HepG2 (cell line): ENCODE data around the gene FBXO24. TPM values are rescaled to one million over a fixed set of nuclear protein-coding genes. Genes with fewer than 3 reads are reported as not detected.

Experiments used
- GFI1 ChIP-seq: sonication (generic); formaldehyde crosslinking; IDR thresholded peaks from 2 replicates; pipeline ENCODE4 v1.5.0; 2020; ENCODE audit warnings: missing genetic modification reagents, mild to moderate bottlenecking, borderline replicate concordance
- GTF2F1 ChIP-seq: fragments of 150-350 bp; IDR thresholded peaks from 2 replicates; pipeline ENCODE4 v1.6.1; 2014; ENCODE audit warnings: low read length
- HOXA3 ChIP-seq: sonication (generic); formaldehyde crosslinking; IDR thresholded peaks from 2 replicates; pipeline ENCODE4 v1.5.0; 2020; ENCODE audit warnings: missing genetic modification reagents
- ISL2 ChIP-seq: sonication (generic); formaldehyde crosslinking; IDR thresholded peaks from 2 replicates; pipeline ENCODE4 v1.5.0; 2020; ENCODE audit warnings: missing genetic modification reagents
- KAT8 ChIP-seq: IDR thresholded peaks from 2 replicates; pipeline ENCODE4 v1.6.1; 2016; ENCODE audit warnings: missing genetic modification reagents, missing compliant biosample characterization
- KLF9 ChIP-seq: IDR thresholded peaks from 2 replicates; pipeline ENCODE4 v1.6.1; 2016; ENCODE audit warnings: low read depth
- MXD1 ChIP-seq: sonication (generic); formaldehyde crosslinking; IDR thresholded peaks from 2 replicates; pipeline ENCODE4 v1.4.0; 2020; ENCODE audit warnings: mild to moderate bottlenecking, missing genetic modification reagents
- NR2C2 ChIP-seq: sonication (generic); formaldehyde crosslinking; IDR thresholded peaks from 2 replicates; pipeline ENCODE4 v1.4.0; 2020; ENCODE audit warnings: missing genetic modification reagents, mild to moderate bottlenecking, moderate library complexity, borderline replicate concordance
- POLR2AphosphoS2 ChIP-seq: IDR thresholded peaks from 2 replicates; pipeline ENCODE4 v1.6.1; 2011; ENCODE audit warnings: low read depth, low read length, improper control_type of control experiment
- SOX13 ChIP-seq, 3 experiments: fragments of 450-650 bp in 1 of 3; sonication (generic) in 1 of 3; formaldehyde crosslinking in 1 of 3; IDR thresholded peaks in 2 of 3; conservative IDR thresholded peaks in 1 of 3; 2 replicates each; pipeline versions ENCODE4 v1.5.0 to v1.6.1; 2016 to 2020; ENCODE audit warnings: antibody characterized with exemption in 1 of 3, mild to moderate bottlenecking in 1 of 3, missing compliant biosample characterization in 1 of 3, missing genetic modification reagents in 1 of 3, moderate library complexity in 1 of 3
- SPEN ChIP-seq: sonication (generic); formaldehyde crosslinking; IDR thresholded peaks from 2 replicates; pipeline ENCODE4 v1.5.1; 2020; ENCODE audit warnings: low read depth, mild to moderate bottlenecking, missing genetic modification reagents
- TMF1 ChIP-seq: sonication (generic); formaldehyde crosslinking; IDR thresholded peaks from 2 replicates; pipeline ENCODE4 v1.8.1; 2022; ENCODE audit warnings: low read depth, missing genetic modification reagents
- ZBTB33 ChIP-seq: sonication (generic); formaldehyde crosslinking; IDR thresholded peaks from 2 replicates; pipeline ENCODE4 v1.4.0; 2020; ENCODE audit warnings: missing genetic modification reagents
- ZFP36 ChIP-seq: fragments of 150-350 bp; IDR thresholded peaks from 2 replicates; pipeline ENCODE4 v1.6.1; 2018; ENCODE audit warnings: borderline replicate concordance, low read length, low read depth; ENCODE audit not compliant: partially characterized antibody
- ZNF274 ChIP-seq: sonication (generic); formaldehyde crosslinking; IDR thresholded peaks from 2 replicates; pipeline ENCODE4 v1.5.1; 2020; ENCODE audit warnings: mild to moderate bottlenecking, missing genetic modification reagents
- ZNF496 ChIP-seq: sonication (generic); formaldehyde crosslinking; IDR thresholded peaks from 2 replicates; pipeline ENCODE4 v1.8.1; 2023; ENCODE audit warnings: mild to moderate bottlenecking, moderate library complexity, missing genetic modification reagents; ENCODE audit not compliant: insufficient replicate concordance
- ZNF512B ChIP-seq: sonication (generic); formaldehyde crosslinking; IDR thresholded peaks from 2 replicates; pipeline ENCODE4 v1.5.1; 2020; ENCODE audit warnings: missing genetic modification reagents, mild to moderate bottlenecking, borderline replicate concordance
- ZNF607 ChIP-seq: sonication (generic); formaldehyde crosslinking; IDR thresholded peaks from 2 replicates; pipeline ENCODE4 v1.5.1; 2020; ENCODE audit warnings: missing genetic modification reagents, mild to moderate bottlenecking, borderline replicate concordance
- ZNF691 ChIP-seq: sonication (generic); formaldehyde crosslinking; IDR thresholded peaks from 2 replicates; pipeline ENCODE4 v1.4.0; 2020; ENCODE audit warnings: missing genetic modification reagents, low read depth, mild to moderate bottlenecking, borderline replicate concordance
- ZNF746 ChIP-seq: sonication (generic); formaldehyde crosslinking; IDR thresholded peaks from 2 replicates; pipeline ENCODE4 v1.8.0; 2022; ENCODE audit warnings: mild to moderate bottlenecking, missing genetic modification reagents
- ZNF747 ChIP-seq: sonication (generic); formaldehyde crosslinking; IDR thresholded peaks from 2 replicates; pipeline ENCODE4 v1.8.1; 2023; ENCODE audit warnings: missing genetic modification reagents, mild to moderate bottlenecking, borderline replicate concordance
- ZSCAN20 ChIP-seq: sonication (generic); formaldehyde crosslinking; IDR thresholded peaks from 2 replicates; pipeline ENCODE4 v1.4.0; 2020; ENCODE audit warnings: missing genetic modification reagents, mild to moderate bottlenecking, borderline replicate concordance
- polyA plus RNA-seq, 8 experiments: library from polyadenylated mRNA; depleted of rRNA in 3 of 8; stranded (reverse) in 7 of 8; unstranded in 1 of 8; fragments of >200 nt; fragmentation: Illumina TruSeq in 4 of 8; extraction: Trizol in 4 of 8; gene quantifications; 2 replicates each; pipeline versions ENCODE4 v1.2.1 to v1.2.3, GENCODE V29; 2011 to 2016; ENCODE audit warnings: low read depth in 4 of 8, missing spikeins in 1 of 8, mixed read lengths in 1 of 8; ENCODE audit not compliant: insufficient read depth in 1 of 8
- total RNA-seq, 5 experiments: library from RNA; depleted of rRNA; stranded (reverse); fragments of >200 nt; fragmentation: Illumina TruSeq; extraction: Trizol; gene quantifications; 2 replicates each; pipeline ENCODE4 v1.2.3, GENCODE V29; 2016; ENCODE audit warnings: low read depth in 1 of 5

Gene FBXO24
- total and polyA plus RNA-seq, 2 of the 13 experiments (the other 11 are each of a cell fraction or from before 2014, with no cell fraction given) = 0.20 to 0.55 TPM

GRCh38 chr7:100585511-100586265 lies 440 bp upstream of the FBXO24 start, which contains the start of gene LRCH4 (continued):
- TF ChIP-seq ZNF512B (CRISPR knock-in tag) = no peak
- TF ChIP-seq KAT8 (CRISPR knock-in tag) = peak; percentile 86
- TF ChIP-seq ZNF691 = 0 out of 2 replicates have a peak, but pooled peaks have one; percentile 22
- TF ChIP-seq ZNF747 = peak; percentile 49; the same call in 1 of the 2 replicates
- TF ChIP-seq ZNF496 (CRISPR knock-in tag) = no peak
- no peak for TF ChIP-seq GTF2F1
- TF ChIP-seq KLF9 (CRISPR knock-in tag) = no peak
- peak; percentile 83; the same call in 1 of the 2 replicates for TF ChIP-seq ZNF607
- TF ChIP-seq GFI1 (CRISPR knock-in tag) = peak; percentile 37; the same call in 1 of the 2 replicates
- peak; percentile 94 for TF ChIP-seq ZNF274 (CRISPR knock-in tag)
- peak; percentile 89 for TF ChIP-seq SPEN (CRISPR knock-in tag)
- no peak for TF ChIP-seq ZFP36
- TF ChIP-seq ISL2 (CRISPR knock-in tag) = peak; percentile 80
- peak; percentile 55; the same call in 1 of the 2 replicates for TF ChIP-seq TMF1 (CRISPR knock-in tag)
- TF ChIP-seq MXD1 (CRISPR knock-in tag) = peak; percentile 74
- TF ChIP-seq POLR2AphosphoS2 = 0 out of 2 replicates have a peak, but pooled peaks have one; percentile 68
- 0 out of 2 replicates have a peak, but pooled peaks have one; percentile 30 for TF ChIP-seq ZNF746 (CRISPR knock-in tag)
- peak; percentile 62; the same call in 1 of the 2 replicates for TF ChIP-seq HOXA3
- no peak for TF ChIP-seq SOX13 (IDR thresholded peaks at IDR 0.05)
- TF ChIP-seq SOX13 (CRISPR knock-in tag; conservative IDR thresholded peaks at IDR 0.05 in 1 of 2, IDR thresholded peaks at IDR 0.05 in 1 of 2) = peak in 1 of 2 experiments; percentile 87; a peak in 3 of 4 replicates
- TF ChIP-seq ZSCAN20 (CRISPR knock-in tag) = peak; percentile 85; the same call in 1 of the 2 replicates
- TF ChIP-seq NR2C2 (CRISPR knock-in tag) = 0 out of 2 replicates have a peak, but pooled peaks have one; percentile 51
- TF ChIP-seq ZBTB33 = no peak
